Ovary (tissue), 3 donors: ENCODE measurements around the gene GPR155.

Experiments
- CTCF ChIP-seq, 3 donors: fragments of 450-650 bp in 2 of 3; fragments of 200-600 bp in 1 of 3; IDR thresholded peaks; one replicate each; pipeline versions ENCODE4 v1.5.1 to v1.8.0; 2016 to 2022; ENCODE audit warnings: antibody characterized with exemption in 3 of 3, mild to moderate bottlenecking in 1 of 3
- EP300 ChIP-seq: sonication (generic); formaldehyde crosslinking; IDR thresholded peaks from one replicate; pipeline ENCODE4 v1.6.1; 2017; ENCODE audit warnings: antibody characterized with exemption
- POLR2A ChIP-seq: fragments of 450-650 bp; IDR thresholded peaks from one replicate; pipeline ENCODE4 v1.6.1; 2017; ENCODE audit warnings: antibody characterized with exemption, mild to moderate bottlenecking, moderate library complexity
- donor health status: DM: no; HTN: no; CAD: no.

- TF ChIP-seq CTCF (IDR thresholded peaks at IDR 0.05) (no peak), POLR2A (no peak), EP300 (no peak)
Measured at GRCh38 chr2:174512345-174512744, 25.5 kb upstream of the GPR155 start.
